PC-9 (cell line): ENCODE results near the gene ANKDD1B. TPM values are rescaled to one million over a fixed set of nuclear protein-coding genes. Genes with fewer than 3 reads are reported as not detected.

Experiments used
- BruUV-seq: library from RNA; stranded (reverse); fragments of 400-500 nt; replicated peaks from 2 replicates; lab custom pipeline; 2021; lab: Mats Ljungman, UMichigan
- CTCF ChIA-PET: fragments of 300-600 bp; sonication (Branson Sonifier 250); formaldehyde crosslinking; loops from one replicate; lab custom pipeline; 2022; ENCODE audit warnings: antibody characterized with exemption; lab: Charles Lee
- POLR2A ChIA-PET: fragments of 300-600 bp; sonication (Branson Sonifier 250); formaldehyde crosslinking; loops from one replicate; lab custom pipeline; 2022; ENCODE audit warnings: antibody characterized with exemption; ENCODE audit not compliant: unreplicated experiment; lab: Charles Lee
- DNase-seq, 2 experiments: peaks; one replicate each; pipeline versions ENCODE4 v3.0.0 to v3.0.0-alpha.2; 2015 to 2022; ENCODE audit warnings: mixed read lengths in 1 of 2
- H2AFZ ChIP-seq: fragments of 200-600 bp; sonication (generic); 2 replicates; pipeline ENCODE4 v1.8.1; 2017; ENCODE audit warnings: antibody characterized with exemption
- H3F3A ChIP-seq: fragments of 200-600 bp; sonication (generic); 2 replicates; pipeline ENCODE4 v1.8.1; 2017; ENCODE audit warnings: antibody characterized with exemption, mild to moderate bottlenecking, low read depth; ENCODE audit not compliant: insufficient read depth
- H3K27ac ChIP-seq: fragments of 200-600 bp; sonication (generic); 2 replicates; pipeline ENCODE4 v1.6.1; 2016; ENCODE audit warnings: mixed run types
- H3K27me3 ChIP-seq: fragments of 200-600 bp; sonication (generic); 2 replicates; pipeline ENCODE4 v1.6.1; 2016; ENCODE audit warnings: low read depth, mixed run types; ENCODE audit not compliant: insufficient read depth
- H3K36me3 ChIP-seq: fragments of 200-600 bp; sonication (generic); 2 replicates; pipeline ENCODE4 v1.6.1; 2016; ENCODE audit warnings: low read depth, mixed run types
- H3K4me1 ChIP-seq: fragments of 200-600 bp; sonication (generic); replicated peaks from 2 replicates; pipeline ENCODE4 v1.6.1; 2016; ENCODE audit warnings: mixed run types; ENCODE audit not compliant: insufficient read depth
- H3K4me2 ChIP-seq: fragments of 200-600 bp; sonication (generic); 2 replicates; pipeline ENCODE4 v1.6.1; 2017; ENCODE audit warnings: mixed run types
- H3K4me3 ChIP-seq: fragments of 200-600 bp; sonication (generic); 2 replicates; pipeline ENCODE4 v1.6.1; 2016; ENCODE audit warnings: mixed run types
- H3K79me2 ChIP-seq: fragments of 200-600 bp; sonication (generic); 2 replicates; pipeline ENCODE4 v1.6.1; 2017; ENCODE audit warnings: low read depth, mixed run types
- H3K9me2 ChIP-seq: fragments of 200-600 bp; sonication (generic); 2 replicates; pipeline ENCODE4 v1.8.1; 2017; ENCODE audit warnings: mild to moderate bottlenecking; ENCODE audit not compliant: insufficient read depth
- H3K9me3 ChIP-seq: fragments of 200-600 bp; sonication (generic); 2 replicates; pipeline ENCODE4 v1.8.1; 2016; ENCODE audit warnings: low read depth; ENCODE audit not compliant: insufficient read depth
- H4K20me1 ChIP-seq: fragments of 200-600 bp; sonication (generic); 2 replicates; pipeline ENCODE4 v1.8.1; 2017; ENCODE audit not compliant: insufficient read depth
- EZH2 ChIP-seq: fragments of 200-600 bp; sonication (generic); IDR thresholded peaks from 2 replicates; pipeline ENCODE4 v1.8.0; 2017; ENCODE audit warnings: antibody characterized with exemption, low read depth
- intact Hi-C: fragments of 100-400 bp; cut with micrococcal nuclease; formaldehyde crosslinking; loops from one replicate; pipeline ENCODE4 v1.10.0; 2022; ENCODE audit not compliant: unreplicated experiment
- total RNA-seq: library from RNA; stranded (reverse); gene quantifications from 2 replicates; pipeline ENCODE4 v1.2.3, GENCODE V29; 2021
- TF ChIP-seq, protein P1 (sequence below): fragments of 200-600 bp; sonication (generic); conservative IDR thresholded peaks from 2 replicates; pipeline ENCODE4 v1.6.1; 2017; ENCODE audit warnings: mixed run types, antibody characterized with exemption, mild to moderate bottlenecking, moderate library complexity

The ANKDD1B gene
- total RNA-seq, 1 experiment from 2014 or later: 0.31 TPM

GRCh38 chr5:75666801-75667200 is 55.5 kb downstream of the ANKDD1B start:
- CTCF ChIA-PET: interaction anchor here (0.6 kb wide), 2 partner anchors 753 to 779 kb away, joined by 7 to 12 read pairs; no protein-coding TSS in a partner anchor
- no peaks in the 10 kb centered on the region for H3K36me3 ChIP-seq
- H3K9me3 ChIP-seq: no peaks in the 10 kb centered on the region
- POLR2A ChIA-PET: no interaction called here
- BruUV-seq: no TSS peak
- no peaks in the 10 kb centered on the region for H3K79me2 ChIP-seq
- intact Hi-C loops: no loop called here
- no peak overlapping the region for H3K4me3 ChIP-seq
- H3K27me3 ChIP-seq: no peaks in the 10 kb centered on the region
- no peak for DNase-seq
- no peaks in the 10 kb centered on the region for H4K20me1 ChIP-seq
- TF ChIP-seq EZH2: no peak
- TF ChIP-seq, protein P1, sequence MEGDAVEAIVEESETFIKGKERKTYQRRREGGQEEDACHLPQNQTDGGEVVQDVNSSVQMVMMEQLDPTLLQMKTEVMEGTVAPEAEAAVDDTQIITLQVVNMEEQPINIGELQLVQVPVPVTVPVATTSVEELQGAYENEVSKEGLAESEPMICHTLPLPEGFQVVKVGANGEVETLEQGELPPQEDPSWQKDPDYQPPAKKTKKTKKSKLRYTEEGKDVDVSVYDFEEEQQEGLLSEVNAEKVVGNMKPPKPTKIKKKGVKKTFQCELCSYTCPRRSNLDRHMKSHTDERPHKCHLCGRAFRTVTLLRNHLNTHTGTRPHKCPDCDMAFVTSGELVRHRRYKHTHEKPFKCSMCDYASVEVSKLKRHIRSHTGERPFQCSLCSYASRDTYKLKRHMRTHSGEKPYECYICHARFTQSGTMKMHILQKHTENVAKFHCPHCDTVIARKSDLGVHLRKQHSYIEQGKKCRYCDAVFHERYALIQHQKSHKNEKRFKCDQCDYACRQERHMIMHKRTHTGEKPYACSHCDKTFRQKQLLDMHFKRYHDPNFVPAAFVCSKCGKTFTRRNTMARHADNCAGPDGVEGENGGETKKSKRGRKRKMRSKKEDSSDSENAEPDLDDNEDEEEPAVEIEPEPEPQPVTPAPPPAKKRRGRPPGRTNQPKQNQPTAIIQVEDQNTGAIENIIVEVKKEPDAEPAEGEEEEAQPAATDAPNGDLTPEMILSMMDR: no peak
- peaks cover 20% of the 10 kb centered on the region for H3K4me1 ChIP-seq
- H2AFZ ChIP-seq: no peak overlapping the region
- H3K9me2 ChIP-seq: no peaks in the 10 kb centered on the region
- peaks cover 13% of the 10 kb centered on the region; the same call in 1 of the 2 replicates for H3F3A ChIP-seq
- no peak overlapping the region for H3K4me2 ChIP-seq
- no peak overlapping the region for H3K27ac ChIP-seq

DNA sequence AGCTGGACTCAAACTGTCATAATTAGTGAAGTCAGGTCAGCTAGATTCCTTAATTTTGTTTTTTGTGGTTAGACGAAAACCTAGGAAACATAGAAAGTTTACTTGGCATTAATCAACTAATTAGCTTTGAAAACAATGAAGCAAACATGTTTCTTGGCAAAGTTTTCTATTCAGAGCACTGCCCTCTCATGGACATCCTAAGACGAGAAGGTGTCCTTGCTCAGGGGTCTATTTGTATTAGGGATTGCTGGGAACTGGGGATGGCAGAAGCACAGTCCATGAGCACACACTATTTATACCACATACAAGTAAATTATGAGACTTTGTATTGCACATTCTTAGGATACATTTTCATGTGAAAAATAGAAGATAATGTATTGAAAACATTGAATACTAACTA is 56.3 kb downstream of the ANKDD1B start:
- peaks cover 13% of the 10 kb centered on the region; the same call in 1 of the 2 replicates for H3F3A ChIP-seq
- no peaks in the 10 kb centered on the region for H3K36me3 ChIP-seq
- H2AFZ ChIP-seq: no peak overlapping the region
- no peaks in the 10 kb centered on the region for H3K79me2 ChIP-seq
- no peaks in the 10 kb centered on the region for H3K27me3 ChIP-seq
- H3K9me3 ChIP-seq: no peaks in the 10 kb centered on the region
- H3K27ac ChIP-seq: no peak overlapping the region
- H3K4me2 ChIP-seq: no peak overlapping the region
- no peak overlapping the region for H3K4me3 ChIP-seq
- intact Hi-C loops: no loop called here
- no peaks in the 10 kb centered on the region for H3K9me2 ChIP-seq
- H4K20me1 ChIP-seq: no peaks in the 10 kb centered on the region
- TF ChIP-seq, protein P1: no peak
- no peak for TF ChIP-seq EZH2
- ChIA-PET CTCF (interaction anchor here (0.6 kb wide), 1 partner anchor 753 kb away, joined by 7 read pairs; no protein-coding TSS in a partner anchor), POLR2A (no interaction called here)
- DNase-seq: no peak
- no TSS peak for BruUV-seq
- H3K4me1 ChIP-seq: peaks cover 20% of the 10 kb centered on the region

GRCh38 chr5:75668445-75668844 is 57.2 kb downstream of the ANKDD1B start:
- ChIA-PET POLR2A (no interaction called here), CTCF (no interaction called here)
- no peaks in the 10 kb centered on the region for H3K9me3 ChIP-seq
- no peaks in the 10 kb centered on the region for H3K27me3 ChIP-seq
- H4K20me1 ChIP-seq: no peaks in the 10 kb centered on the region
- no peaks in the 10 kb centered on the region for H3K79me2 ChIP-seq
- intact Hi-C loops: no loop called here
- peak overlapping the region; percentile 73 for H3K4me2 ChIP-seq
- no TSS peak for BruUV-seq
- H3K9me2 ChIP-seq: no peaks in the 10 kb centered on the region
- no peaks in the 10 kb centered on the region for H3K36me3 ChIP-seq
- no peak overlapping the region for H2AFZ ChIP-seq
- DNase-seq: no peak
- no peak for TF ChIP-seq EZH2
- TF ChIP-seq, protein P1: no peak
- no peak overlapping the region for H3K4me3 ChIP-seq
- no peak overlapping the region for H3K27ac ChIP-seq
- H3K4me1 ChIP-seq: peaks cover 20% of the 10 kb centered on the region
- H3F3A ChIP-seq: peaks cover 13% of the 10 kb centered on the region; the same call in 1 of the 2 replicates
